HG03342 (cell line): ENCODE measurements around the gene ADO.
"Not testable (repeated sequence)": the region's sequence is repeated elsewhere in the genome, so short reads cannot be mapped to it uniquely, and the experiment has no call there.

Experiments used
- ATAC-seq: cut with Tn5 transposase; IDR thresholded peaks from one replicate; pipeline ENCODE4 v1.9.1; 2021; ENCODE audit warnings: mild to moderate bottlenecking, moderate library complexity; ENCODE audit not compliant: unreplicated experiment

The ADO gene

DNA sequence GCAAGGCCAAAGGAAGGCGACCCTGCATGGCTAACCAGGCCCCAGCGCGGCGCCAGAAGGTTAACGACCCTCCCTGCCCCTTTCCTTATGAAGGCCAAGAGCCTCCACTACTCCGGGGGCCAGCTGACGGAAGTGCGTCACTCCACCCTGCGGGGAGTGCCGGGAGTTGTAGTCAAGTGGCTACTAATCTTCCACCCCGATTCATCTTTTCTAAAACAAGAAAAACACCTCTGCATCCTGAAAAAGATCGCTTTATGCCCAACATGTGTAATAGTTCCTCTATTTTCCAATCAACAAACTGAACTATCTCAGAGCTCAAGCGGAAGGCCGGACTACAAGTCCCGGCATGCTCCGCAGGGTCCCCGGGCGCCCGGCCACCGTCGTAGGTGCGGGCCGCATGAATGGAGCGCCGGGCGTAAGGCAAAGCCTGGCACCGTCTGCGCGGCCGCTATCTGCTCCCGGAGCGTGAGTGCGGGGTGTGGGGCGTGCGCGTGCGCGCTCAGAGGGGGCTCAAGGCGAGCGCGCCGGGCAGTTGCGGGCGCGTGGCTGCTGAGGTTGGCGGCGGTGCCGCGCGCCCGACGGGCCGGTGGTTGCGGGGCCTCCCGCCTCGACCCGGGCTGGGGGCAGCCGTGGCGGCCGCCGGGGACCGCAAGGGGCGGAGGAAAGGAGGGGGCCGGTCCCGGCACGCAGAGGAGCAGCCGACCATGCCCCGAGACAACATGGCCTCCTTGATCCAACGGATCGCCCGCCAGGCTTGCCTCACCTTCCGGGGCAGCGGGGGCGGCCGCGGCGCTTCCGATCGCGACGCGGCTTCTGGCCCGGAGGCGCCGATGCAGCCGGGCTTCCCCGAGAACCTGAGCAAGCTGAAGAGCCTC lies at the start of gene ADO:
ADO (plus strand) TSS at position 365 of the 875 bp plus-strand sequence; CDS start at position 705, 340 bp downstream.
- ATAC-seq = peak; percentile 87

DNA sequence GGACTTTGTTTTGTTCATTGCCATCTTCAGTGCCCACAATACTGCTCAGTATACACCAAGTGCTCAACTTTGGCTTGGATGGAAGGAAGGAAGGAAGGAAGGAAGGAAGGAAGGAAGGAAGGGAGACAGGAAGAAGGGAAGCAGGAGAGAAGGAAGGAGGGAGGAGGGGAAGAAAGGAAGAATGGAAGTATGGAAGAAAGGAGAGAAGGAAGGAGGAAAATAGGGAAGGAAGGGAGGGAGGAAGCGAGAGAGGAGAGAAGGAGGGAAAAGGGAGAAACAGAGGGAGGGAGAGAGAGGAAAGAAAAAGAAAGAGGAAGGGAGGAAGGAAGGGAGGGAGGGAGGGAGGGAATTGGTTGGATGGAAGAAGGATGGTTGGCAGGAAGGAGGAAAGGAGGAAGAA lies 49.6 kb upstream of the ADO start:
- no peak for ATAC-seq

DNA sequence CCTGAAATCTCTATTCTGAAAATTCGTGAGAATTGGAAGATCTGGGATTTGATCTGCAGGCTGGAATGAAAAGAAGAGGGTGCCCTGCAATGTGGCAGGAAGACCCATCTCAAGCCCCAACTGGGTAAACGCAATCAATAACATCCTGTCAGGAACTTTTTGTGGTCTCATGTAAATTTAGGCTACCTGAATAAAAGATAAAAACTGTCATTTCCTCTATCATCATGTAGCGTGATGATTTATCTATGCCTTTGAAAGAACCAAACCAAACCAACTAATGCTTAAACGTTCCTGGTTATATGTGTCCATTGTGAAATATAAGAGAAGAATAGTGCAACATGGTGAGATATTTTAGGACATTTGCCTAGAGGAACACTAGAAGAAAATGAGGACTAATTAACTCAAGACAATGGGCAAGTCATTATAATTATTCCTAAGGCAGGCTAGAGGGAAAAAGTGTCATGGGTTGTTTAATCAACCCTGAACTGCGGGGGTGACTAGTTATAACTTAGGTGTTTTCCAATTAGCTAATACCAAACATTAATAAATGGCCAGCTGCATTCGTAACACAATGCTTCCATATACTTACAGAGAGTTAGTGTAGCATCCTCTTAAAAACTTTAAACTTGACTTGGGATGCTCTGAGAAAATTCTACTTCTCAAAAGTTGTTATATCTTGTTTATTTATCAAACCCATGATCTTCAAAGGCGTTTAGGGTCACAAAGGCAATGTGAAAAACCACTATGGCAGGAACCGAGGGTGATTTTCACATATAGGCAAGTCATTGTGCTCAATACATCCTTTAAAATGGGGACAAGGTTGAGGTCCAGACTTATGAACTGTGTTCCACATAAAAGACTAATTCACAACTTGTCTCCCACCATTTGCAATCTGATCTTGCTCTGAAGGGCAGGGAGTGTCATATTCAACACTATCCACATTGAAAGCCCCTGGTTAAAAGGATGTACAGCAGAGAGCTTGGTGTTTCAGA lies 48.6 kb upstream of the ADO start:
- ATAC-seq = no peak

DNA sequence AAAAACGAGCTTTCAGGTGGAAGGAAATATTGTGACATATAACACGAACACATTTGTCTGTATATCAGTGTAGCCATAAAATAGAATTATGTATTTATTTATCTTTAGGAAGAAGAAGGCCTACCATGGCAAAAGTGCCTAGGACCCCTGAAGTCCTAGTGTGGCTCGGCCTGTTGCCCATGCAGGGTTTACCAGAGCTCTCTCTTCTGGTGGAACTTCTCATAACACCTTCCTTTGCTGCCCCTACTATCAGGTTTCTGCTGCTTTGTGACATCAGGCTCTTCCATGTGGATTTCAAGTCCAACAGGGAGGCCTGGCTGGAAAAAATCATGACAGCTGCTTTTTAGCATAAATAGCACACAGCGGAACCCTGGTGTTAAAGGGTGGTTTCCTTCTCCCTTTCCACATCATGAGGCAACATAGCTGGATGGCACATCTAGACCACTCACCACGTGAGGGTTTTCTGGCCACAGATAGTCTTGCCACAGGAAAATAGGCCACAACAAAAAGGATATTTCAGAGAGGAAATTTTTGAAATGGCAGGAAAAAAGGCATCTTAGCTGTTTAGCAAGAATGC lies 44.8 kb upstream of the ADO start:
- ATAC-seq = no peak

DNA sequence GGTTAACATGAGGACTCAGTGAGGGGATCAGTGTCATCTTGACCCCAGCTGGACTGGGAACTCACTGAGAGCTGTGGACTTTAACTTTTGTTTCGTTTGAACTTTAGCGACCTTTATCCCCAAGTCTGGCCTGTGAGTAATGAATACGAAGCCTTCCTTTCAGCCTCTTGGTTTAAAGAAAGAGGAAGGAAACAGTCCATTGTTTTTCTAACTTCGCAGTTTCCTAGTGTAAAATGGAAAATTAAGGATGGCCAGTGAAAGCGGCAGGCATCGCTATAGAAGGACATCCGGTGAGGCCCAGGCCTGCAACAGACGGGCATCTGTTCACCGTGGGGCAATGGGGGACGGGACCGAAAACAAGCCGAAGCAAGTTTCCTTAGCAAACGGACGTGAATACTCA lies 44.1 kb upstream of the ADO start:
- ATAC-seq = no peak

DNA sequence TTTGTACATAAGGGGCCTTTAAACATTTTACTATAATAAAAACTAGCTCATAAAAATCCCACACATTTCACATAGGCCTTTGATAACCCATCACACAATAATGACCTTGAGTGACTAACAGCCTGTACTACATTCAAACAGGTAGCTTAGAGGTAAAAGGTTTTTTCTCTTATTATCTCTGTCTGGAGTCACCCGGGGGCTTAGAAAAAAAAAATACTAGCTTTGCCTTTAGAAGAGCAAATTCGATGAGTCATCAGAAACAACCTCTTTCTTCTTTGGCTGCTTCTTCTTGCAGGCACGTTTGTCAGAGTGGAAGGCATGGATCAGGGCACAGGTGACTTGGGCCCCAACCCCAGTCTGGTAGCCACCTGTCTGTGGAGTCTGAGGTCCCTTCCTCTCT lies 43.4 kb upstream of the ADO start:
- ATAC-seq = no peak

DNA sequence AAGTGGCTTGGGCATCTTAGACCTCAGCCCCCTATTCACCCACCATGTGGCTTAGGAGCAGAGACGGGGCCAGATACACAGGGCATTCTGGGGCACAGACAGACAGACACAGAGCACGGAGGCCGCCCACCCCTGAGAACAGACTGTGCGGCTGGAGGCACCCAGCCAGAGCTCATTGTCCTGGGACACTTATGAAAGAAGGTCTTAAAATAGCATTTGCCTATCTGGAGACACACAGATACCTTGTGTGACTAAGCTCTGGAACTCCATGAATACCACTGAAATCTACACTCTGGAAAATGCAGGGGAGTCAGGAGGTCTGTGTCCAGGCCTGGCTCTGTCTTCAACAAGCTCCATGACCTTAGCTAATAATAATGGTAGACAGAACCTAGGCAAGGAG lies 41.4 kb upstream of the ADO start:
- no peak for ATAC-seq

DNA sequence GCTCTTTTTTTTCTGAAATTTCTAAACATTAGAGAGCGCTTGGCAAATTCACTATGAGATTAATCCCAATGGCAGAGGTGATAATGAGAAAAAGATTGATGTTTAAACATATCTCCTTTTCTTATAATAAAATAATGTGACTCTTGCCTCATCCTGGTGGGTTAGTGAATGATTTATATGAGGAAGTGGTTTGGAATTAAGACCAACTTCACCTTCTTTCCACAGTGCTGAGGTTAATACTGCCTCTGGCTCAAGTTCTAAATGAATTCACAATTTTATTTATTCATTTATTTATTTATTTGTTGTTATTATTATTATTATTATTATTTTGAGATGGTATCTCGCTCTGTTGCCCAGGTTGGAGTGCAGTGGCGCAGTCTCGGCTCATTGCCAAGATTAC lies 40.5 kb upstream of the ADO start:
- no peak for ATAC-seq

DNA sequence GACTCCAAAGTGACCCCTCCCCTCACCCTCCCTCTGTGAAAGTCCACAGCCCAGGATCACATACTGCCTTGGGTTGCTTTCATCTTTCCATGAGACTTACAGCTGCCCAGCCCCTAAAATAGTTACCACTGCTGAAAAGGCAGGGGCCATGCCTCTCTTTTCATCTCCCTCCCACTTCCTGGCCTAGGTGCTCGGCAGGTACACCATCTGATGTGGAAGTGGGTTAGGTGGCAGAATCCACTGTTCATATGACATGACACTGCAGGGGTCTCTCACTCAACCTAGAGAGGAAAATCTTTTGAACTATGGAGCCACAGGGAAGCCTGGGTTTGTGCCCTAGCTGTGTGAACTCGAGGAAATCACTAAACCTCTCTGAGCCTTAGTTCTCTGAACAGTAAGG lies 38.8 kb upstream of the ADO start:
- ATAC-seq = no peak

DNA sequence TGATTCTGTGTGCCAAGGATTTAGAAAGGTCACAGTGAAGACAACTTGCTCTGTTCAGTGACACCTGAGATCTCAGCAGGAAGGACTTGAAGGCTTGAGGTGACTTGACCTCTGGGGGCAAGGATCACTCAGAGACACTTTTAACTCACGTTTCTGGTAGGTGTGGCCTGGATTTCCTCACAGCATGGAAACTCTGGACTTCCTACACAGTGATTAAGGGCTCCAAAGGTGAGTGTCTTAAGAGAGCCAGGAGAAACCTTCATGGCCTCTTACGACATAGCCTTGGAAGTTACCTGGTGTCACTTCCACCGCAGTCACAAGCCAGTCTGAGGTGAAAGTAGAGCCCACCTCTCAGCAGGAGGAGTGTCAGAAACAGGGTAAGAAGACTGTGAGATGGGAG lies 38.1 kb upstream of the ADO start:
- ATAC-seq = no peak

DNA sequence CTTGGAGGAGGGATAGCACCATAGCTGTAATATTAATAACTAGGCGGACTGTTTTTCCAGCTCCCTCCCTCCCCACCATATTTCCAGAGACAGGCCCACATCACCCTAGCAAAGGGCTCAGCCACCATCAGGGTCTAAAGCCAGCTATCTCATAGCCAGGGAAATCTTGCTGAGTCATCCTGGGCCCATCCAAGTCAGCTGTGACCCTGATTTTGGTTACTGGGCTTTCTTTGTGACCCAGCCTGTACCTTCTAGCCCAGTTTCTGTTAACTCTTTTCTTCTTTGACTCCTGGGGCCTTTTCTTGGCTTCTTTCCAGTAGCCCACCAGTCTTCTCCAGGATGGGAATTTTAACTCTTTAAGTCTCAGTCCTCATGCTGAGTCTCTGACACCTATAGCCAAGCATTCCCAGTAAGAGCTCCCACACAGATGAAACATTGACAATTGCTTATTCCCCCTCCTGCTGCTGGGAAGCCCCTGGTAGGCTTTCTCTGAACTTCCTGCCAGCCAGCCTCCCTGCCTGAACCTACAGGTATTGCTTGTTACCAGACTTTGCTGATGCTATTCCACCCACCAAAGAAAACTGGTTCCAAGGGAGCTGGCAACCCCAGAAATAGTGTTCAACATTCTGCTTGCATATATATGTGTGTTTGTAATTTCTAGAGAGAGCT lies 34.8 kb upstream of the ADO start:
- ATAC-seq = peak; percentile 77

DNA sequence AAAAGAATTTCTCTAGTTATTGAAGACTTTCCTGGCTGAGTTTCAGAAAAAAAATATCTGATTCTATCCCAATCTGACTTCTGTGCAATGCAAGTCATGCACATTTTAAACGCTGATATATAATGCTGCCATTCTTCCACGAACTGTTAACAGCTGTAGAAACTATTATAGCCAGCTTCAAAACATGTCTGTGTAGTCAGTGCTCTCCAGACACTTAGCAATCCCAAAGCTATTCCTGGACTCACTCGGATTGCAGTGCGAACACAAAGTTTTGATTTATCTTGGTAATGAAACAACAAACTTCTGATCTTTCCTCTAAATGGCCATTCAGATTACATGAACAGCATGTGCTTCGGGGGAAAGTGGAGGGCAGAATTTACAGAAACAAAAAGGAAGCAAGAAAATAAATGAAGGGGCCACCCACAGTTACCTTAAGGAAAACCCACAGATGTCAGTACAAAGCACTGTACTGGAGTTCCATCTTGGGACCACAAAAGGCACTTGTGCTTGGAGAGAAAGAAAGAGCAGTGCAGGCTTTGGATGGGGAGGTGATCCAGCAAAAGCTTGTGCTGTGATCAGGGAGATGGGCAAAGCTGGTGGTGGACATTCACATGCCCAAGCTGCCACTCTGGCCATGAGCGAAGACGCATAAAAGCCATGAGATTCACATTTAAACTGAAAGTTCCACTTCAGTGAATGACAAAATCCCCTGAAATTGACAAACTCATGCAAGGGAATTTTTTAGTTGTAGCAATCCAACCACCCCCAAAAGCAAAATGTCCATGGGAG lies 32.1 kb upstream of the ADO start:
- ATAC-seq = no peak

DNA sequence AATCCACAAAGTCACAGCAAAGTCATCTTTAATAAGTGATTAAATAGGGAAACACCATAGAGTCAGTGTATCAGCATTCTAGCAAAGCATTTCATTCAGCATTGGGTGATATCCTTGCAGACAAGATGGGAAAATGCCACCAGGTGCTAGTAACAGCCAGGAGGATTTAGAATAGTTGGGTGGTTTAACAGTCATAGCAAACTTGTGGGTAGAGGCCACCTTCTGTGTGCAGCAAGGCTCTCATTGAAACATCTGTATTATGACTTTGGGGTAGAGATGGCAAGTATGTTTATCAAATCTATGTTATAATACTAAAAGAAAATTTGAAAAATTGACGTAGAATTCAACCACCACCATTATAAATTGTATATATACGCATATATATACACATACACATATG lies 26.4 kb upstream of the ADO start:
- ATAC-seq = peak; percentile 43

DNA sequence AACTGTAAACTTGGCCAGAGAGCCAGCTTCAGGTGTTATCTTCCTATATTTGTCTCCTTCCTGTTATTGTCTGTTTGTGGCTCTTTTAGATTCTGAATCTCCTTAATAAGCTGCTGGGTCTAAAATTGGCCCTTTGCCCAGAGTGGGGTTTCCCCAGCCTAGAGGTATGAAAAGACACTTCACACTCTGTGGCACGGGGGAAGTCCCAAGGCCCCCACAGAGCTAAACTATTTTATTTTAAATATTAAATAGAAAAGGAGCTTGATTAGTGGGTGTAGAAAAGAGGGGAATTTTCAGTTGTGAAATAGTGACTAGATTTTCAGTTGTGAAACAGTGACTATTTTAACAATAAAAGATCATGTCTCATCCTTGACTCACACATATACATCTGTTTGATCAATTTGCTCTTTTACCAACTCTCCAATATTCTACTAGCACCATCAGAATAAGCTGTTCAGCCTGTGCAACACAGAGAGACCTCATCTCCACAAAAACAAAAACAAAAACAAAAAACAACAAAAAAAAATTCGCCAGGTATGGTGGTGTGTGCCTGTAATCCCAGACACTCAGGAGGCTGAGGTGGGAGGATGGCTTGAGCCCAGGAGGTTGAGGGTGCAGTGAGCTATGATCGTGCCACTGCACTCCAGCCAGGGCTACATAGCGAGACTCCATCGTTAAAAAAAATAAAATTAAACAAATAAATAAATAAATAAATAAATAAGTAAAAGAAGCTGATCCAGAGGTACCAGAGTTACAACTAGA lies 24.9 kb upstream of the ADO start:
- ATAC-seq = peak; percentile 95

DNA sequence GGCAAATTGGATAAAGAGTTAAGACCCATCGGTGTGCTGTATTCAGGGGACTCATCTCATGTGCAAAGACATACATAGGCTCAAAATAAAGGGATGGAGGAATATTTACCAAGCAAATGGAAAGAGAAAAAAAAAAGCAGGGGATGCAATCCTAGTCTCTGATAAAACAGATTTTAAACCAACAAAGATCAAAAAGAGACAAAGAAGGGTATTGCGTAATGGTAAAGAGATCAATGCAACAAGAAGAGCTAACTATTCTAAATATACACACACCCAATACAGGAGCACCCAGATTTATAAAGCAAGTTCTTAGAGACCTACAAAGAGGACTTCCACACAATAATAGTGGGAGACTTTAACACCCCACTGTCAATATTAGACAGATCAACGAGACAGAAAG lies 20.0 kb upstream of the ADO start:
- not testable (repeated sequence) for ATAC-seq

DNA sequence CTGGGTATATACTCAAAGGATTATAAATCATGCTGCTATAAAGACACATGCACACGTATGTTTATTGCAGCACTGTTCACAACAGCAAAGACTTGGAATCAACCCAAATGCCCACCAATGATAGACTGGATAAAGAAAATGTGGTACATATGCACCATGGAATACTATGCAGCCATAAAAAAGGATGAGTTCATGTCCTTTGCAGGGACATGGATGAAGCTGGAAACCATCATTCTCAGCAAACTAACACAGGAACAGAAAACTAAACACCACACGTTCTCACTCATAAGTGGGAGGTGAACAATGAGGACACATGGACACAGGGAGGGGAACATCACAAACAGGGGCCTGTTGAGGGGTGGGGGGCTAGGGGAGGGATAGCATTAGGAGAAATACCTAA lies 16.2 kb upstream of the ADO start:
- not testable (repeated sequence) for ATAC-seq

DNA sequence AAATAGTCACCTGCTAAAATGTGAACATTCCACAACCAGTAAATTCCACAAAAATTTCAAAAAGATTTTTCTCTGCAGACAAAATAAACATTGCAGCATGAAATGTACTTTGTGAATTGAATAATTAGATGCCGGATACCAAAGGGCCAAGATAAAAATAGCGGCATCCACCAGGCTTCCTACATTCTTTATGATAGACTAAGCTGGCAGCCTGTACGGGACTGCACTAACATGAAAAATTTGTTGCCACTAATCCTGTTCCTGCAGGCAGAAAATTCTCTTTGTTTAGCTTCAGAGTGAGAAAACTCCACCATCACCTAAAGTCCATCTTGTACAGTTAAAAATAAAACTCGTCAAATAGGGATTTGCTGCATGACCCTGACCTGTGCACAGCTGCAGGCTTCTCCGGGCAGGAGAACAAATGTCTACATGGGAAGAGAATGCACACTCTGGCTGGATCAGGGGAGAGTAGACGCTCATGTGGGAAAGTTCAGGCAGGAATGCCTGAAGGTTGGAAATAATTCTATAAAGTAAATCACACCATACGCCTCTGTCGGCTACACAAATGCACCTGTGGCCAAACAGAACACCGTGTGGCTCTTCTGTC lies 15.6 kb upstream of the ADO start:
- ATAC-seq = no peak

DNA sequence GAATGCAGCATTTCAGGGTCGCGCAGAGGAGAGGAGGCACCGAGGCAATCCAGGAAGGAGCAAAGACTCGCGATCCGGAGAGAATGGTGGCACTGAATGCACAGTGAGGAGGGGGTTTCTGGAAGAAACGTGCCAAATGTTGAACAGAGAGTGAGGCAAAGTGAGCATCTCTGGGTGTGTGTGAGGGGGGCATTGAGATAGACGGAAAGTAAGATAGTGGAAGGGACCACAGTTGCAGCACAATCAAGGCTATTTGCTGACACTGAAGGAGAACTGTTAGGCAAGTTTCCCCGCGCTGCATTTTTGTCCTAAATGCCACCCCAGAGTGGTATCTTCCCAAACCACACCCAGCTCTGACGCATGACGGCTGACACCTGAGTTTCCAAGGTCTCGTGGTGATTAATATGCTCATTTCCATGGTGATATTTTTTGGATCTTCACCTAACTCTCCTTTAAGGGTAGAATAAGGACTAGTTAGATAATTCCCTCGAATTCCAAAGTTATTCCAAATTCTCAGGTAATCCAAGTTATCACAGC lies 14.4 kb upstream of the ADO start:
- ATAC-seq = no peak

DNA sequence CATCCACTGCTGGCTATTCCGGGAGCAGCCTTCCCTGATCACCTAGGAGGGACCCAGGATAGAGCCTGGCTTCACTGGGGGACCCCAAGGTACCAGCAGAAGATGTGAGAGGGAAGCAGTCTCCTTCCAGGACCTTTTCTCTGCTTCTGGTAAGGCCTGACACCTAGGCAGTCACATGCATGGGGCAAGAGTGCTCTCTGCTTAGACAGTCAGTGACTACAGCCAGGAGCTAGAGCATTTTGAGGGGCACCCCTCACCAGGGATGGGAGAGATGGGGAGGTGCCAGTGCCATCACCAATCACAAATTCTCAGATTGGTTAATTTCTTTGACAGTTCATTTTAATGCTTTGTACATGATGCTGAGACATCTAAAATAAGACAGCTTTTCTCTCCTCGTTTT lies 13.9 kb upstream of the ADO start:
- no peak for ATAC-seq
